ENCODE data around the gene SEC11A.
"Not testable (repeated sequence)": the region's sequence is repeated elsewhere in the genome, so short reads cannot be mapped to it uniquely, and the experiment has no call there.

Gene SEC11A

GRCh38 chr15:84725001-84725491, 9.1 kb upstream of the SEC11A start:
- Mint-ChIP-seq H3K9me3 (no peaks in the 10 kb centered on the region), H3K27ac (peak overlapping the region; percentile 86), H3K36me3 (peaks cover 2% of the 10 kb centered on the region), H3K4me3 (peak overlapping the region; percentile 3), H3K4me1 (peaks cover 68% of the 10 kb centered on the region), H3K27me3 (no peaks in the 10 kb centered on the region)
- CTCF ChIA-PET: interaction anchor here (1.2 to 3.6 kb wide), 3 partner anchors 8 to 10 kb away, joined by 6 to 13 read pairs (median 8); partner anchors contain the start of gene SEC11A
- DNase-seq: peak; percentile 60

GRCh38 chr15:84722628-84723027, 6.7 kb upstream of the SEC11A start:
- Mint-ChIP-seq H3K36me3 (peaks cover 2% of the 10 kb centered on the region), H3K9me3 (no peaks in the 10 kb centered on the region), H3K4me3 (no peak overlapping the region), H3K27me3 (no peaks in the 10 kb centered on the region), H3K27ac (peak overlapping the region; percentile 49), H3K4me1 (peaks cover 68% of the 10 kb centered on the region)
- DNase-seq: no peak
- CTCF ChIA-PET: interaction anchor here (1.0 to 2.0 kb wide), 3 partner anchors 13 to 152 kb away, joined by 3 to 11 read pairs (median 3); partner anchors contain the start of gene WDR73

- H3K27me3 Mint-ChIP-seq: no peaks in the 10 kb centered on the region
- no peaks in the 10 kb centered on the region for H3K9me3 Mint-ChIP-seq
- H3K4me1 Mint-ChIP-seq: peaks cover 68% of the 10 kb centered on the region
- no peak overlapping the region for H3K4me3 Mint-ChIP-seq
- H3K36me3 Mint-ChIP-seq: peaks cover 4% of the 10 kb centered on the region
- H3K27ac Mint-ChIP-seq: peak overlapping the region; percentile 75
- CTCF ChIA-PET: interaction anchor here (1.6 to 2.0 kb wide), 2 partner anchors 14 to 150 kb away, joined by 3 to 11 read pairs; no protein-coding TSS in a partner anchor
- peak; percentile 43 for DNase-seq
Observed at GRCh38 chr15:84721371-84721770, 5.4 kb upstream of the SEC11A start.

GRCh38 chr15:84715441-84716035, 401 bp downstream of the SEC11A start:
- H3K27ac Mint-ChIP-seq: peak overlapping the region; percentile 94
- peaks cover 34% of the 10 kb centered on the region for H3K36me3 Mint-ChIP-seq
- H3K9me3 Mint-ChIP-seq: no peaks in the 10 kb centered on the region
- peaks cover 55% of the 10 kb centered on the region for H3K4me1 Mint-ChIP-seq
- H3K4me3 Mint-ChIP-seq: peak overlapping the region; percentile 88
- CTCF ChIA-PET: interaction anchor here (0.7 to 3.8 kb wide), 12 partner anchors 9 to 116 kb away, joined by 3 to 21 read pairs (median 4); partner anchors contain the start of gene WDR73
- H3K27me3 Mint-ChIP-seq: no peaks in the 10 kb centered on the region
- peak; percentile 59 for DNase-seq

- Mint-ChIP-seq H3K4me1 (peaks cover 54% of the 10 kb centered on the region), H3K27ac (peak overlapping the region; percentile 94), H3K36me3 (peaks cover 36% of the 10 kb centered on the region), H3K9me3 (no peaks in the 10 kb centered on the region), H3K4me3 (peak overlapping the region; percentile 88), H3K27me3 (no peaks in the 10 kb centered on the region)
- CTCF ChIA-PET: interaction anchor here (1.0 to 2.4 kb wide), 7 partner anchors 10 to 58 kb away, joined by 3 to 7 read pairs (median 4); no protein-coding TSS in a partner anchor
- DNase-seq: no peak
Observed at GRCh38 chr15:84714821-84715220, 1.1 kb downstream of the SEC11A start.

GRCh38 chr15:84714372-84714771, 1.6 kb downstream of the SEC11A start:
- peaks cover 54% of the 10 kb centered on the region for H3K4me1 Mint-ChIP-seq
- H3K27ac Mint-ChIP-seq: peak overlapping the region; percentile 94
- H3K4me3 Mint-ChIP-seq: peak overlapping the region; percentile 88
- no peak for DNase-seq
- H3K36me3 Mint-ChIP-seq: peaks cover 36% of the 10 kb centered on the region
- CTCF ChIA-PET: interaction anchor here (1.1 to 1.6 kb wide), 6 partner anchors 28 to 115 kb away, joined by 3 to 5 read pairs (median 4); no protein-coding TSS in a partner anchor
- no peaks in the 10 kb centered on the region for H3K9me3 Mint-ChIP-seq
- H3K27me3 Mint-ChIP-seq: no peaks in the 10 kb centered on the region

GRCh38 chr15:84703808-84704207, 12.1 kb downstream of the SEC11A start:
- DNase-seq: no peak

GRCh38 chr15:84702961-84703482, 12.9 kb downstream of the SEC11A start:
- DNase-seq: no peak
- Mint-ChIP-seq H3K27ac (no peak overlapping the region), H3K9me3 (no peaks in the 10 kb centered on the region), H3K36me3 (peaks cover 25% of the 10 kb centered on the region), H3K27me3 (no peaks in the 10 kb centered on the region), H3K4me3 (no peak overlapping the region), H3K4me1 (peaks cover 48% of the 10 kb centered on the region)
- CTCF ChIA-PET: interaction anchor here (0.9 kb wide), 1 partner anchor 45 kb away, joined by 3 read pairs; no protein-coding TSS in a partner anchor

More at GRCh38 chr15:84703808-84704207, 12.1 kb downstream of the SEC11A start:
- peaks cover 50% of the 10 kb centered on the region for H3K4me1 Mint-ChIP-seq
- no peak overlapping the region for H3K4me3 Mint-ChIP-seq
- no peaks in the 10 kb centered on the region for H3K9me3 Mint-ChIP-seq
- H3K36me3 Mint-ChIP-seq: peaks cover 33% of the 10 kb centered on the region
- CTCF ChIA-PET: interaction anchor here (0.9 kb wide), 1 partner anchor 45 kb away, joined by 3 read pairs; no protein-coding TSS in a partner anchor
- no peak overlapping the region for H3K27ac Mint-ChIP-seq
- H3K27me3 Mint-ChIP-seq: no peaks in the 10 kb centered on the region

- no peaks in the 10 kb centered on the region for H3K9me3 Mint-ChIP-seq
- CTCF ChIA-PET: no interaction called here
- H3K36me3 Mint-ChIP-seq: peaks cover 17% of the 10 kb centered on the region
- H3K27ac Mint-ChIP-seq: no peak overlapping the region
- no peaks in the 10 kb centered on the region for H3K27me3 Mint-ChIP-seq
- H3K4me3 Mint-ChIP-seq: no peak overlapping the region
- no peak for DNase-seq
- H3K4me1 Mint-ChIP-seq: peaks cover 48% of the 10 kb centered on the region
Observed at GRCh38 chr15:84699538-84700191, 16.3 kb downstream of the SEC11A start.

GRCh38 chr15:84697236-84697990, 18.5 kb downstream of the SEC11A start:
- no peak for DNase-seq
- H3K4me1 Mint-ChIP-seq: peaks cover 31% of the 10 kb centered on the region
- no peaks in the 10 kb centered on the region for H3K27me3 Mint-ChIP-seq
- no peak overlapping the region for H3K4me3 Mint-ChIP-seq
- peaks cover 10% of the 10 kb centered on the region for H3K36me3 Mint-ChIP-seq
- H3K9me3 Mint-ChIP-seq: no peaks in the 10 kb centered on the region
- H3K27ac Mint-ChIP-seq: no peak overlapping the region
- CTCF ChIA-PET: interaction anchor here (0.8 kb wide), 1 partner anchor 13 kb away, joined by 3 read pairs; no protein-coding TSS in a partner anchor

- Mint-ChIP-seq H3K27ac (no peak overlapping the region), H3K4me3 (no peak overlapping the region), H3K4me1 (peaks cover 31% of the 10 kb centered on the region), H3K9me3 (no peaks in the 10 kb centered on the region), H3K27me3 (no peaks in the 10 kb centered on the region), H3K36me3 (peaks cover 13% of the 10 kb centered on the region)
- no peak for DNase-seq
- CTCF ChIA-PET: no interaction called here
Observed at GRCh38 chr15:84696757-84697156, 19.2 kb downstream of the SEC11A start.

GRCh38 chr15:84690342-84690741, 25.6 kb downstream of the SEC11A start:
- CTCF ChIA-PET: no interaction called here
- Mint-ChIP-seq H3K36me3 (peaks cover 39% of the 10 kb centered on the region), H3K27me3 (no peaks in the 10 kb centered on the region), H3K4me1 (no peaks in the 10 kb centered on the region), H3K4me3 (no peak overlapping the region), H3K9me3 (no peaks in the 10 kb centered on the region), H3K27ac (no peak overlapping the region)
- no peak for DNase-seq

- DNase-seq: no peak
- no peaks in the 10 kb centered on the region for H3K4me1 Mint-ChIP-seq
- H3K27me3 Mint-ChIP-seq: no peaks in the 10 kb centered on the region
- peaks cover 41% of the 10 kb centered on the region for H3K36me3 Mint-ChIP-seq
- CTCF ChIA-PET: no interaction called here
- no peaks in the 10 kb centered on the region for H3K9me3 Mint-ChIP-seq
- H3K4me3 Mint-ChIP-seq: no peak overlapping the region
- H3K27ac Mint-ChIP-seq: no peak overlapping the region
Observed at GRCh38 chr15:84689858-84690257, 26.1 kb downstream of the SEC11A start.

- CTCF ChIA-PET, H3K27me3 Mint-ChIP-seq: not testable (repeated sequence)
Observed at GRCh38 chr15:84686446-84686845, 29.5 kb downstream of the SEC11A start.

More at GRCh38 chr15:84686446-84686845, 29.5 kb downstream of the SEC11A start:
- not testable (repeated sequence) for H3K27ac Mint-ChIP-seq, H3K4me3 Mint-ChIP-seq, H3K4me1 Mint-ChIP-seq, H3K9me3 Mint-ChIP-seq, DNase-seq
- peaks cover 54% of the 10 kb centered on the region for H3K36me3 Mint-ChIP-seq

Measured in activated naive CD4-positive, alpha-beta T cell treated with anti-CD3 and anti-CD28 coated beads, Interleukin-2, amount 10 ng/mL, durations not matched to agents 7 days and 5 days (primary cell).